Neural crest cell (in vitro differentiated cells): Measurements from ENCODE around the gene RELL2. TPM values are rescaled to one million over a fixed set of nuclear protein-coding genes. Genes with fewer than 3 reads are reported as not detected.

Source experiments
- DNase-seq: peaks from one replicate; pipeline ENCODE4 v3.0.0; 2021; ENCODE audit warnings: low read depth, mixed read lengths, low spot score
- H3K27ac Mint-ChIP-seq: one replicate; pipeline ENCODE4 v1.8.0; 2021; ENCODE audit warnings: mild to moderate bottlenecking, mixed read lengths; ENCODE audit not compliant: unreplicated experiment
- H3K27me3 Mint-ChIP-seq: 2 replicates; pipeline ENCODE4 v1.8.0; 2021; ENCODE audit warnings: low read depth, mild to moderate bottlenecking, mixed read lengths
- H3K36me3 Mint-ChIP-seq: 2 replicates; pipeline ENCODE4 v1.8.0; 2021; ENCODE audit warnings: low read depth, mild to moderate bottlenecking, mixed read lengths
- H3K4me1 Mint-ChIP-seq: 2 replicates; pipeline ENCODE4 v1.8.0; 2021; ENCODE audit warnings: mixed read lengths
- H3K4me3 Mint-ChIP-seq: one replicate; pipeline ENCODE4 v1.8.0; 2021; ENCODE audit warnings: mild to moderate bottlenecking, mixed read lengths
- H3K9me3 Mint-ChIP-seq: 2 replicates; pipeline ENCODE4 v1.8.0; 2021; ENCODE audit warnings: mixed read lengths
- total RNA-seq: library from RNA; stranded (reverse); gene quantifications from 2 replicates; pipeline ENCODE4 v1.2.1, GENCODE V29; 2021
- TF ChIP-seq, protein P1 (sequence below): fragments of 200-600 bp; sonication (generic); conservative IDR thresholded peaks from 2 replicates; pipeline ENCODE4 v1.5.0; 2021; ENCODE audit warnings: antibody characterized with exemption, mild to moderate bottlenecking

The RELL2 gene
- total RNA-seq, 1 donor from 2014 or later = 6.9 TPM

DNA sequence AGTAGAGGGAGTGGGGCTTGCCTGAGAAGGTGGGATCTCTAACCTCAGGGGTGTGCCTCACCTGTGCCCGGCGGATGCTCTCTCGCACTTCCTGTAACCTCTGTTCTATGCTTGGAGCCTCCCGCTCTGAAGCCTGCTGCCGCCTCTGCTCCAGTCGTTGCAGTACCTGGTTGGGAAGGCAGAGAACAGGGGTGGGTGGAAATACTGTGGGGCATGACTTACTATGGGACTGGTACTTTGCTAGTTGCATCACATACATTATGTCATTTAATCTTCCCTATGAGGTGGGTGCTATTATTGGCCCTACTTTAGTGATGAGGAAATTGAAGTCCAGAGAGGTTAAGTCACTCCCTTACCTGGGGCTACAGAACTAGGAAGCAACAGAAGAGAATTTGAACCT lies 9.2 kb downstream of the RELL2 start:
- DNase-seq = no peak
- Mint-ChIP-seq H3K27me3 (no peaks in the 10 kb centered on the region), H3K27ac (no peak overlapping the region), H3K9me3 (no peaks in the 10 kb centered on the region), H3K36me3 (no peaks in the 10 kb centered on the region), H3K4me1 (peaks cover 7% of the 10 kb centered on the region), H3K4me3 (peak overlapping the region; percentile 8)
- TF ChIP-seq, protein P1, sequence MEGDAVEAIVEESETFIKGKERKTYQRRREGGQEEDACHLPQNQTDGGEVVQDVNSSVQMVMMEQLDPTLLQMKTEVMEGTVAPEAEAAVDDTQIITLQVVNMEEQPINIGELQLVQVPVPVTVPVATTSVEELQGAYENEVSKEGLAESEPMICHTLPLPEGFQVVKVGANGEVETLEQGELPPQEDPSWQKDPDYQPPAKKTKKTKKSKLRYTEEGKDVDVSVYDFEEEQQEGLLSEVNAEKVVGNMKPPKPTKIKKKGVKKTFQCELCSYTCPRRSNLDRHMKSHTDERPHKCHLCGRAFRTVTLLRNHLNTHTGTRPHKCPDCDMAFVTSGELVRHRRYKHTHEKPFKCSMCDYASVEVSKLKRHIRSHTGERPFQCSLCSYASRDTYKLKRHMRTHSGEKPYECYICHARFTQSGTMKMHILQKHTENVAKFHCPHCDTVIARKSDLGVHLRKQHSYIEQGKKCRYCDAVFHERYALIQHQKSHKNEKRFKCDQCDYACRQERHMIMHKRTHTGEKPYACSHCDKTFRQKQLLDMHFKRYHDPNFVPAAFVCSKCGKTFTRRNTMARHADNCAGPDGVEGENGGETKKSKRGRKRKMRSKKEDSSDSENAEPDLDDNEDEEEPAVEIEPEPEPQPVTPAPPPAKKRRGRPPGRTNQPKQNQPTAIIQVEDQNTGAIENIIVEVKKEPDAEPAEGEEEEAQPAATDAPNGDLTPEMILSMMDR = no peak

DNA sequence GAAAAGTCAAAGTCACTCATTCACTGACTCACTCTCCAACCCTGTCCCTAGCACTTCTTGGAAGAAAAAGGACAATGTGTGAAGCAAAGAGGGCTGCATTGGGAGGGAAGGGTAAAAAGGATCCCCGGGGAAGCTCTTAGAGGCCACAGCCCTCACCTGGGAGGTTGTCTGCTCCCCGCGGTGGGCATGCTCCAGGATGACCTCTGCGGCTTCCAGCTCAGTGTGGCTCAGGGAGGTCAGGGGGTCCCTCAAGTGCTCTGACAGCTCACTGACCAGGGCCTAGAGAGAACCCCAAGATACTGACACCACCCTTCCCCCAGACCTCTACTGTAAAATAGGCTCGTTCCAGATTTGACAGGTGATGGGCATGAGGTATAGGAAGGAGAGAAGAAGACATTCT lies 10.4 kb downstream of the RELL2 start:
- Mint-ChIP-seq H3K27ac (no peak overlapping the region), H3K4me1 (peaks cover 8% of the 10 kb centered on the region), H3K9me3 (no peaks in the 10 kb centered on the region), H3K4me3 (no peak overlapping the region), H3K36me3 (no peaks in the 10 kb centered on the region), H3K27me3 (no peaks in the 10 kb centered on the region)
- no peak for DNase-seq
- TF ChIP-seq, protein P1 = no peak

DNA sequence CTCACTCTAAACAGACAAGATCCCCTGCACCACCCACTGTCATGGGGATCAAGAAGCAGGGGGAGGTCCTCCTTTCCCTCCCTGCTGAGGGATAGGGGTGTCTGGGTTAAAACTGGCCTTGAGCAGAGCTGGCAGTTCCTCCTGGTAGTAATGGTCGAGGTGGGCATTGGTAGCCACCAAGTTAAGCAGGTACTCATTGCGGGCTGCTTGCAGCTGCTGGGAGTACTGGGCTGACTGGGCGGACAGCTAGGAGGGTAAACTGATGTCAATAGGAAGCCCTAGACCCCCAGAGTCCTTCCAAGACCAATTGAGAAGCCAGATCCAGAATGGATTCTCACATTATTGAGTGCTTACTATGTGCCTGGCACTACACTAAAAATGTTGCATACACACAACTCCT lies 11.1 kb downstream of the RELL2 start:
- no peak overlapping the region for H3K27ac Mint-ChIP-seq

GRCh38 chr5:141649056-141649688 lies 12.4 kb downstream of the RELL2 start:
- TF ChIP-seq, protein P1 = no peak
- no peaks in the 10 kb centered on the region for H3K27me3 Mint-ChIP-seq
- H3K4me1 Mint-ChIP-seq = peaks cover 10% of the 10 kb centered on the region
- peaks cover under 1% of the 10 kb centered on the region for H3K36me3 Mint-ChIP-seq
- H3K27ac Mint-ChIP-seq = no peak overlapping the region
- no peak for DNase-seq
- H3K4me3 Mint-ChIP-seq = peak overlapping the region; percentile 96
- no peaks in the 10 kb centered on the region for H3K9me3 Mint-ChIP-seq

More for the DNA sequence above, 11.1 kb downstream of the RELL2 start:
- Mint-ChIP-seq H3K27me3 (no peaks in the 10 kb centered on the region), H3K9me3 (no peaks in the 10 kb centered on the region), H3K36me3 (no peaks in the 10 kb centered on the region), H3K4me3 (no peak overlapping the region), H3K4me1 (peaks cover 10% of the 10 kb centered on the region)
- no peak for DNase-seq
- TF ChIP-seq, protein P1 = no peak

DNA sequence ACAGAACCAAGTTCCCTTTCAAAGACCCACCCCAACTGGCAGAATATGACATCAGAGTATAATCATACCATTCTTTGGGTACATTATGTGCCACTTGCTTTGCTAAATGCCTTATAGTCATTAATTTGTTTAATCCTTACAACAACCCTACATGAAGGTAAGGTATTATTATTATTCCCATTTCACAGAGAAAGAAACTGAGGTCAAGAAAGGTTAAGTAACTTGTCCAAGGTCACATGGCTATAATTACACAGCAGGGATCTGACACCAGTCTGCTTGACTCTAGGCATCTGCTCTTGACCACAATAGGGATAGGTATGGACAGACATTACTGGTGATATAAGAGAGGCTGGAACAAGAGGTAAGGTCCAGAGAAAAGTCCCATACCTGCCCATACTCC lies 13.2 kb downstream of the RELL2 start:
- H3K27me3 Mint-ChIP-seq = no peaks in the 10 kb centered on the region
- peaks cover 2% of the 10 kb centered on the region for H3K36me3 Mint-ChIP-seq
- peaks cover 10% of the 10 kb centered on the region for H3K4me1 Mint-ChIP-seq
- no peak for DNase-seq
- H3K9me3 Mint-ChIP-seq = no peaks in the 10 kb centered on the region
- peak overlapping the region; percentile 96 for H3K4me3 Mint-ChIP-seq
- TF ChIP-seq, protein P1 = no peak
- H3K27ac Mint-ChIP-seq = peak overlapping the region; percentile 38
